Measurements from ENCODE around the gene SLX4IP. TPM values are rescaled to one million over a fixed set of nuclear protein-coding genes. Genes with fewer than 3 reads are reported as not detected.

SLX4IP gene
- total and polyA plus RNA-seq, 4 donors, result 1.2 to 9.5 (median 4.3) TPM

DNA sequence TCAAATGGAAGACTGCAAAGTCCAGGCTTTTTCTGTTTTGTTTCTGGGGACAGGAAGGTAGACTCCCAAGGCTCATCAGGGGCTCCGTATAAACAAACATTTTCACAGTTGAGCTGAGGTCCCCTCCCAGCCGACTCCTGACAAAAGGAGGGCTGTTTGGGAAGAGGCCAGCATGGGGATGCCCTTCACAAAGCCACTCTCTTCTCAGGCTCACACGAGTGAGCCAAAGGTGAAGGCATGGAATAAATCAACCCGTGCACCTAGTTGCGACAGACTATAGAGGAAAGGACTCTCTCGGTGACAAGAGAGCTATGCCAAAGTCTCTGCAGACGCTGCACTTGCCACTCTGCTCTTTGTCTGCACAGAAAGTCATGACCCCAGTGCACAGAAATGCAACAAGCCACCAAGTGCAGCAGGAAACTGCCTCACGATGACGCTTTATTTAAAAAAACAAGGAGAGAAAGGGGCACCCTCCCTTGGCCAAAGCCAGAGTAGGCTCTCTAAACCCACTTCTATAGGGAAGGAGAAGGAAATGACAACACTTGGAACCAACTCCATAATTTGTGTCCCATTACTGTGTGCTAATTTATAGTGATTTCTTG lies 217.7 kb downstream of the SLX4IP start:
- Histone ChIP-seq H3K9ac (ENCODE audit: insufficient read depth in 1 of 2, low read length in 2 of 2) (no peak overlapping the region), H3K4me3 (no peak overlapping the region), H3K4me1 (ENCODE audit: control insufficient read depth in 5 of 5, insufficient read depth in 5 of 5, low read length in 5 of 5) (peaks cover 16 to 40% (median 26%) of the 10 kb centered on the region in 5 donors), H3K27me3 (ENCODE audit: control insufficient read depth in 3 of 3, insufficient read depth in 3 of 3, low read length in 2 of 3) (no peaks in the 10 kb centered on the region), H3K36me3 (ENCODE audit: control insufficient read depth in 4 of 4, insufficient read depth in 4 of 4, low read length in 4 of 4) (peaks cover 14 to 50% (median 35%) of the 10 kb centered on the region in 4 donors), H3K27ac (ENCODE audit: low read depth in 1 of 2, low read length in 1 of 2) (peak overlapping the region in 1 of 2 donors; percentile 34), H3K9me3 (ENCODE audit: control insufficient read depth in 4 of 4, insufficient read depth in 3 of 4, low read length in 3 of 4) (no peaks in the 10 kb centered on the region)
- no peak for TF ChIP-seq CTCF (IDR thresholded peaks at IDR 0.05; ENCODE audit: control extremely low read depth, extremely low read depth)
- ATAC-seq (ENCODE audit: insufficient read depth, low FRiP score), result no peak
- peak in 2 of 3 donors; percentile 61 to 66 for DNase-seq
- 34 to 53% methylated on average over 9 of the region's 9 CpGs for WGBS, 2 donors

GRCh38 chr20:10653599-10654249 lies 218.6 kb downstream of the SLX4IP start:
- Histone ChIP-seq H3K36me3 (ENCODE audit: control insufficient read depth in 4 of 4, insufficient read depth in 4 of 4, low read length in 4 of 4) (peaks cover 11 to 49% (median 36%) of the 10 kb centered on the region in 4 donors), H3K27me3 (ENCODE audit: control insufficient read depth in 3 of 3, insufficient read depth in 3 of 3, low read length in 2 of 3) (no peaks in the 10 kb centered on the region), H3K27ac (ENCODE audit: low read depth in 1 of 2, low read length in 1 of 2) (peak overlapping the region; percentile 17 to 41), H3K4me1 (ENCODE audit: control insufficient read depth in 5 of 5, insufficient read depth in 5 of 5, low read length in 5 of 5) (peaks cover 16 to 40% (median 26%) of the 10 kb centered on the region in 5 donors), H3K4me3 (no peak overlapping the region), H3K9me3 (ENCODE audit: control insufficient read depth in 4 of 4, insufficient read depth in 3 of 4, low read length in 3 of 4) (no peaks in the 10 kb centered on the region), H3K9ac (ENCODE audit: insufficient read depth in 1 of 2, low read length in 2 of 2) (peak overlapping the region in 1 of 2 donors; percentile 75)
- DNase-seq (peak; percentile 56 to 83 (median 71)), ATAC-seq (ENCODE audit: insufficient read depth, low FRiP score) (peak; percentile 27)
- no peak for TF ChIP-seq CTCF (IDR thresholded peaks at IDR 0.05; ENCODE audit: control extremely low read depth, extremely low read depth)
- 42 to 61% methylated on average over 13 of the region's 13 CpGs for WGBS, 2 donors

DNA sequence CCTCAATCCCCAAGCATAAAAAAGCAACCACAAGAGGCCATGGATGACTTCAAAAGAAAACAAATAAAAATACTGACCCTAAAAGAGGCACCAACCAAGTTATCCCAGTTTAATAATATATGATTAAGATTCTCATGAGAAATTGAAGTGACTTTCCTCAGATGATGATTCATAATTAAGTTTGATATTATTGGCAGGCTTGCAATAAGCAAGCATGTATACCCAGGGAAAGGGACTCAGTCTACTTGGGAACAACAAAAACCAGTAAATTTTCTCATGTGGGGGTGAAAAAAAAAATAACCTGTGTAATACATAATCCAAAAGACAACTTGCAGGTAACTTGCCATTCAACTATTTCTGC lies 219.1 kb downstream of the SLX4IP start:
- TF ChIP-seq CTCF (IDR thresholded peaks at IDR 0.05; ENCODE audit: control extremely low read depth, extremely low read depth), result no peak
- H3K27ac ChIP-seq (ENCODE audit: low read depth in 1 of 2, low read length in 1 of 2), result peak overlapping the region in 1 of 2 donors; percentile 17
- no peaks in the 10 kb centered on the region for H3K9me3 ChIP-seq (ENCODE audit: control insufficient read depth in 4 of 4, insufficient read depth in 3 of 4, low read length in 3 of 4)
- no peak for ATAC-seq (ENCODE audit: insufficient read depth, low FRiP score)
- H3K9ac ChIP-seq (ENCODE audit: insufficient read depth in 1 of 2, low read length in 2 of 2), result peak overlapping the region in 1 of 2 donors; percentile 75
- H3K4me3 ChIP-seq, result no peak overlapping the region
- H3K36me3 ChIP-seq (ENCODE audit: control insufficient read depth in 4 of 4, insufficient read depth in 4 of 4, low read length in 4 of 4), result peaks cover 6 to 47% (median 33%) of the 10 kb centered on the region in 4 donors
- peaks cover 16 to 40% (median 26%) of the 10 kb centered on the region in 5 donors for H3K4me1 ChIP-seq (ENCODE audit: control insufficient read depth in 5 of 5, insufficient read depth in 5 of 5, low read length in 5 of 5)
- H3K27me3 ChIP-seq (ENCODE audit: control insufficient read depth in 3 of 3, insufficient read depth in 3 of 3, low read length in 2 of 3), result no peaks in the 10 kb centered on the region
- no peak for DNase-seq
